K562 (cell line): ENCODE measurements around the gene IPO7. TPM values are rescaled to one million over a fixed set of nuclear protein-coding genes. Genes with fewer than 3 reads are reported as not detected.
A peak's percentile ranks its signal among the peaks of the same experiment; 100 is the strongest.

Experiments
- ARID2 ChIP-seq: fragments of 450-650 bp; IDR thresholded peaks from 2 replicates; pipeline ENCODE4 v1.6.1; 2017; ENCODE audit warnings: antibody characterized with exemption, mild to moderate bottlenecking
- ARID4B ChIP-seq: sonication (generic); formaldehyde crosslinking; IDR thresholded peaks from 2 replicates; pipeline ENCODE4 v1.8.0; 2022; ENCODE audit warnings: mild to moderate bottlenecking, missing genetic modification reagents
- BRD4 ChIP-seq: fragments of 200-600 bp; sonication (generic); IDR thresholded peaks from 2 replicates; pipeline ENCODE4 v1.6.1; 2017; ENCODE audit warnings: inconsistent platforms
- CCAR2 ChIP-seq: fragments of 200-400 bp; formaldehyde crosslinking; IDR thresholded peaks from 2 replicates; pipeline ENCODE4 v1.6.1; 2017; ENCODE audit warnings: mild to moderate bottlenecking, low read depth, low read length
- CHCHD3 ChIP-seq: fragments of 250-450 bp; sonication (Bioruptor Pico); IDR thresholded peaks from 2 replicates; pipeline ENCODE4 v2.1.2; 2022; ENCODE audit warnings: mild to moderate bottlenecking
- CSDE1 ChIP-seq, 2 experiments: fragments of 450-650 bp; IDR thresholded peaks; 2 replicates each; pipeline ENCODE4 v1.6.1; 2016; ENCODE audit warnings: mild to moderate bottlenecking in 1 of 2
- EP300 ChIP-seq: IDR thresholded peaks from 2 replicates; pipeline ENCODE4 v1.6.1; 2012; ENCODE audit warnings: low read length, improper control_type of control experiment
- FOSL1 ChIP-seq: fragments of 200-800 bp; sonication (Bioruptor generic); conservative IDR thresholded peaks from 2 replicates; pipeline ENCODE4 v1.6.1; 2016; ENCODE audit warnings: missing genetic modification characterization, missing compliant biosample characterization
- FOXJ2 ChIP-seq: fragments of 200-800 bp; sonication (Bioruptor generic); IDR thresholded peaks from 2 replicates; pipeline ENCODE4 v1.6.1; 2016; ENCODE audit warnings: missing genetic modification characterization, missing compliant biosample characterization
- KDM5B ChIP-seq: fragments of 200-600 bp; sonication (generic); IDR thresholded peaks from 2 replicates; pipeline ENCODE4 v1.6.1; 2012; ENCODE audit warnings: low read depth, mild to moderate bottlenecking, moderate library complexity, low read length, control low read depth, inconsistent platforms; ENCODE audit not compliant: insufficient replicate concordance
- MAFG ChIP-seq: fragments of 450-650 bp; conservative IDR thresholded peaks from 2 replicates; pipeline ENCODE4 v1.6.1; 2016; ENCODE audit warnings: missing genetic modification characterization, missing compliant biosample characterization
- POLR2H ChIP-seq: IDR thresholded peaks from 2 replicates; pipeline ENCODE4 v1.6.1; 2016; ENCODE audit warnings: missing genetic modification characterization, low read depth, mild to moderate bottlenecking, control low read depth, missing compliant biosample characterization, moderate library complexity
- RB1 ChIP-seq: fragments of 450-650 bp; IDR thresholded peaks from 2 replicates; pipeline ENCODE4 v1.6.1; 2017; ENCODE audit warnings: low read depth, mild to moderate bottlenecking
- RBM15 ChIP-seq: fragments of 200-400 bp; formaldehyde crosslinking; IDR thresholded peaks from 2 replicates; pipeline ENCODE4 v1.6.1; 2018; ENCODE audit warnings: mild to moderate bottlenecking, low read length, moderate library complexity; ENCODE audit not compliant: insufficient read depth
- RBM25 ChIP-seq: fragments of 200-400 bp; formaldehyde crosslinking; IDR thresholded peaks from 2 replicates; pipeline ENCODE4 v1.6.1; 2018; ENCODE audit warnings: low read length, low read depth, moderate library complexity; ENCODE audit not compliant: severe bottlenecking
- SAFB ChIP-seq: fragments of 200-400 bp; formaldehyde crosslinking; IDR thresholded peaks from 2 replicates; pipeline ENCODE4 v1.6.1; 2017; ENCODE audit warnings: low read depth, low read length, borderline replicate concordance
- XRCC5 ChIP-seq: fragments of 200-400 bp; formaldehyde crosslinking; IDR thresholded peaks from 2 replicates; pipeline ENCODE4 v1.6.1; 2017; ENCODE audit warnings: low read depth, mild to moderate bottlenecking, low read length
- ZNF23 ChIP-seq: fragments of 250-450 bp; sonication (Bioruptor Pico); IDR thresholded peaks from 2 replicates; pipeline ENCODE4 v1.4.0; 2020; ENCODE audit warnings: mild to moderate bottlenecking
- ZNF280A ChIP-seq: fragments of 450-650 bp; IDR thresholded peaks from 2 replicates; pipeline ENCODE4 v1.6.1; 2018; ENCODE audit warnings: mild to moderate bottlenecking, low read depth; ENCODE audit not compliant: partially characterized antibody
- polyA plus RNA-seq, 8 experiments: library from polyadenylated mRNA; depleted of rRNA in 4 of 8; stranded (reverse) in 5 of 8; unstranded in 3 of 8; fragments of >200 nt; fragmentation: Nextera tagmentation in 2 of 8; fragmentation: Illumina TruSeq in 1 of 8; extraction: Ambion mirVana in 2 of 8; extraction: Trizol in 1 of 8; gene quantifications; 2 replicates each; pipeline versions ENCODE4 v1.2.1 to v1.2.3, GENCODE V29; 2011 to 2014; ENCODE audit warnings: inconsistent platforms in 1 of 8, missing spikeins in 1 of 8
- total RNA-seq, 7 experiments: library from RNA; depleted of rRNA in 6 of 7; stranded (reverse); fragments of >200 nt in 6 of 7; fragmentation: Illumina TruSeq in 2 of 7; extraction: Trizol in 2 of 7; gene quantifications; 2 replicates each; pipeline versions ENCODE4 v1.2.1 to v1.2.3, GENCODE V29; 2011 to 2021; ENCODE audit warnings: low replicate concordance in 1 of 7
- TF ChIP-seq, protein P1 (sequence below), 3 experiments: fragments of 200-800 bp in 1 of 3; sonication (Bioruptor generic) in 1 of 3; sonication (generic) in 1 of 3; formaldehyde crosslinking in 1 of 3; IDR thresholded peaks; 2 replicates each; pipeline versions ENCODE4 v1.6.1 to v1.8.0; 2016 to 2022; ENCODE audit warnings: mild to moderate bottlenecking in 2 of 3, missing compliant biosample characterization in 2 of 3, missing genetic modification characterization in 2 of 3, missing genetic modification reagents in 1 of 3

The IPO7 gene
- total and polyA plus RNA-seq, 9 of the 15 experiments (the other 6 are each of a cell fraction or from before 2014, with no cell fraction given): 23.6 to 138 (median 110) TPM

DNA sequence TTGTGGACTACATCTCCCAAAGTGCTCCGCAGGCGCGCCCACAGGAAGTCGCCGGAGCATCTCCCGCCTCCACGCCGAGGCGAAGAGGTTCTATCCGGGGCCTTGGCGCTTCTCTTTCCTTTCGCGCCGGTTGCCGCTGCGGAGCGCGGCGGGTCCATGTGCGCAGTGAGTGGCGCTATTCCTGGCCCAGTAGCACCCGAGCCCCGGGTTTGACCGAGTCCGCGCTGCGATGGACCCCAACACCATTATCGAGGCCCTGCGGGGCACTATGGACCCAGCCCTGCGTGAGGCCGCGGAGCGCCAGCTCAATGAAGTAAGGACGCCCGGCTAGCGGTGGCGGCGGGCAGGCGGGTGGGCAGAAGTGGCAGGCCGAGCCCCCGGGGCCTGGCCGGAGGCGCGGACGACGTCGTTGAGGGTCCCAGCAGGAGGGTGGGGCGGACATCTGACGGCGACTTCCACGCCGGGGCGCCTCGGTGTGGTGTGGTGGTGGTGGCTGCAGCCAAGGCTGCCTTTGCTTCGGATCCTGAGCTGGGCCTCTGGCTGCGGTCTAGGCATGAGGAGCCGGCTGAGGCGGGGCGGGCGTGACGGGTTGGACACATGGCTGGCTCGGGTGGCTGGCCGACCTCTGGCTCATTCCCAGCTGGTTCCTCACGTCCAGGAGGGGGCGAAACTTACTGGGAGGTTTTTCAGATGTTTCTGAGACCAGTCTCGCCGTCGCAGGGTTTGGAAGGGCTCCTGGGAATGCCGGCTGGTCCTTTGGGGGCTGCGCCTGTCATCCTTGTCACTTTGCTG is at the start of gene IPO7 (continued):
- TF ChIP-seq BRD4: peak; percentile 60; the same call in 1 of the 2 replicates
- TF ChIP-seq ZNF23 (CRISPR knock-in tag): no peak
- peak; percentile 80 for TF ChIP-seq POLR2H (tag)
- no peak for TF ChIP-seq ARID2
- TF ChIP-seq XRCC5: peak; percentile 79; the same call in 1 of the 2 replicates
- peak; percentile 25; the same call in 1 of the 2 replicates for TF ChIP-seq FOSL1 (tag)
- no peak for TF ChIP-seq CCAR2
- 0 out of 2 replicates have a peak, but pooled peaks have one; percentile 36 for TF ChIP-seq FOXJ2 (tag)
- no peak for TF ChIP-seq RBM25
- no peak for TF ChIP-seq MAFG (tag)
- TF ChIP-seq ARID4B: peak; percentile 87
- peak; percentile 83 for TF ChIP-seq KDM5B
- TF ChIP-seq, protein P1, sequence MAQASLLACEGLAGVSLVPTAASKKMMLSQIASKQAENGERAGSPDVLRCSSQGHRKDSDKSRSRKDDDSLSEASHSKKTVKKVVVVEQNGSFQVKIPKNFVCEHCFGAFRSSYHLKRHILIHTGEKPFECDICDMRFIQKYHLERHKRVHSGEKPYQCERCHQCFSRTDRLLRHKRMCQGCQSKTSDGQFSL (CRISPR knock-in tag; IDR thresholded peaks at IDR 0.05): no peak
- TF ChIP-seq, protein P1 (tag; IDR thresholded peaks at IDR 0.05): no peak
- TF ChIP-seq ZNF280A: no peak
- TF ChIP-seq EP300: no peak; the same call in 1 of the 2 replicates
- TF ChIP-seq CSDE1 (IDR thresholded peaks at IDR 0.05): no peak
- TF ChIP-seq RBM15: peak; percentile 69; the same call in 1 of the 2 replicates
- TF ChIP-seq SAFB: 0 out of 2 replicates have a peak, but pooled peaks have one; percentile 38
- no peak for TF ChIP-seq CHCHD3 (CRISPR knock-in tag)
- peak; percentile 75 for TF ChIP-seq RB1
